Smooth muscle cell (in vitro differentiated cells): ENCODE data around the gene ROPN1L. TPM values are rescaled to one million over a fixed set of nuclear protein-coding genes. Genes with fewer than 3 reads are reported as not detected.

Source experiments
- DNase-seq: peaks from one replicate; lab custom pipeline; 2025; ENCODE audit not compliant: unreplicated experiment; lab: John Stamatoyannopoulos, UW
- H2AFZ ChIP-seq: fragments of 200-600 bp; sonication (generic); 2 replicates; pipeline ENCODE4 v1.6.0; 2016; ENCODE audit warnings: antibody characterized with exemption, low read depth, mild to moderate bottlenecking
- H3F3A ChIP-seq: fragments of 200-600 bp; sonication (generic); 2 replicates; pipeline ENCODE4 v1.6.0; 2017; ENCODE audit warnings: antibody characterized with exemption, low read depth
- H3K27ac ChIP-seq: fragments of 200-600 bp; sonication (generic); 2 replicates; pipeline ENCODE4 v1.5.1; 2016; ENCODE audit warnings: low read depth, mild to moderate bottlenecking
- H3K27me3 ChIP-seq: fragments of 200-600 bp; sonication (generic); 2 replicates; pipeline ENCODE4 v1.6.1; 2016; ENCODE audit warnings: low read depth, mild to moderate bottlenecking
- H3K36me3 ChIP-seq: fragments of 200-600 bp; sonication (generic); 2 replicates; pipeline ENCODE4 v1.5.1; 2016; ENCODE audit warnings: low read depth
- H3K4me1 ChIP-seq: fragments of 200-600 bp; sonication (generic); 2 replicates; pipeline ENCODE4 v1.5.1; 2016; ENCODE audit warnings: low read depth
- H3K4me2 ChIP-seq: fragments of 200-600 bp; sonication (generic); 2 replicates; pipeline ENCODE4 v1.6.0; 2016; ENCODE audit warnings: mild to moderate bottlenecking
- H3K4me3 ChIP-seq: fragments of 200-600 bp; sonication (generic); 2 replicates; pipeline ENCODE4 v1.5.1; 2016; ENCODE audit warnings: mild to moderate bottlenecking
- H3K79me2 ChIP-seq: fragments of 200-600 bp; sonication (generic); 2 replicates; pipeline ENCODE4 v1.6.0; 2016; ENCODE audit warnings: low read depth, mild to moderate bottlenecking
- H3K9ac ChIP-seq: fragments of 200-600 bp; sonication (generic); 2 replicates; pipeline ENCODE4 v1.6.0; 2016; ENCODE audit warnings: low read depth
- H3K9me3 ChIP-seq: fragments of 200-600 bp; sonication (generic); replicated peaks from 2 replicates; pipeline ENCODE4 v1.5.1; 2016; ENCODE audit warnings: low read depth
- H4K20me1 ChIP-seq: fragments of 200-600 bp; sonication (generic); 2 replicates; pipeline ENCODE4 v1.6.0; 2016; ENCODE audit warnings: low read depth
- CTCF ChIP-seq: fragments of 200-600 bp; sonication (generic); IDR thresholded peaks from 2 replicates; pipeline ENCODE4 v1.5.1; 2017; ENCODE audit warnings: borderline replicate concordance, mild to moderate bottlenecking, antibody characterized with exemption; ENCODE audit not compliant: insufficient read depth, poor library complexity, severe bottlenecking
- WGBS: methylation state at CpG from one replicate; pipeline ENCODE4 v1.1.7; 2016; ENCODE audit warnings: low lambda C conversion rate; 5-methylcytosine and 5-hydroxymethylcytosine counted together
- polyA plus RNA-seq: library from polyadenylated mRNA; unstranded; fragments of >200 nt; fragmentation: Nextera tagmentation; extraction: Ambion mirVana; gene quantifications from 2 replicates; pipeline ENCODE4 v1.2.1, GENCODE V29; 2016
- total RNA-seq: library from RNA; depleted of rRNA; stranded (reverse); fragments of >200 nt; gene quantifications from 2 replicates; pipeline ENCODE4 v1.2.3, GENCODE V29; 2014

Gene ROPN1L
- total and polyA plus RNA-seq, 2 experiments from 2014 or later, result 3.0 TPM; not detected in 1

GRCh38 chr5:10481241-10481935, 39.7 kb downstream of the ROPN1L start:
- Histone ChIP-seq H2AFZ (peak overlapping the region; percentile 54), H3K36me3 (no peaks in the 10 kb centered on the region), H3K4me2 (no peak overlapping the region), H3K27ac (no peak overlapping the region), H3K4me1 (no peaks in the 10 kb centered on the region), H3F3A (peaks cover 3% of the 10 kb centered on the region), H3K9ac (no peak overlapping the region), H4K20me1 (no peaks in the 10 kb centered on the region), H3K4me3 (no peak overlapping the region), H3K79me2 (no peaks in the 10 kb centered on the region), H3K27me3 (no peaks in the 10 kb centered on the region), H3K9me3 (no peaks in the 10 kb centered on the region)
- TF ChIP-seq CTCF, result no peak
- 67% methylated on average over 10 of the region's 10 CpGs for WGBS
- DNase-seq, result no peak

GRCh38 chr5:10482791-10483530, 41.3 kb downstream of the ROPN1L start:
- Histone ChIP-seq H3K4me1 (no peaks in the 10 kb centered on the region), H3K79me2 (no peaks in the 10 kb centered on the region), H3K27me3 (no peaks in the 10 kb centered on the region), H3K4me3 (no peak overlapping the region), H3K4me2 (no peak overlapping the region), H4K20me1 (no peaks in the 10 kb centered on the region), H3K9me3 (no peaks in the 10 kb centered on the region), H3K27ac (no peak overlapping the region), H2AFZ (no peak overlapping the region), H3K9ac (no peak overlapping the region), H3F3A (peaks cover 3% of the 10 kb centered on the region), H3K36me3 (no peaks in the 10 kb centered on the region)
- 90% methylated on average over 12 of the region's 12 CpGs for WGBS
- DNase-seq, result no peak
- TF ChIP-seq CTCF, result no peak

GRCh38 chr5:10484774-10485141, 43.1 kb downstream of the ROPN1L start:
- Histone ChIP-seq H2AFZ (no peak overlapping the region), H3K27me3 (no peaks in the 10 kb centered on the region), H3K4me3 (no peak overlapping the region), H3K36me3 (no peaks in the 10 kb centered on the region), H3K27ac (no peak overlapping the region), H3K4me1 (no peaks in the 10 kb centered on the region), H3K9me3 (no peaks in the 10 kb centered on the region), H3K4me2 (no peak overlapping the region), H3K9ac (no peak overlapping the region), H4K20me1 (no peaks in the 10 kb centered on the region), H3F3A (no peaks in the 10 kb centered on the region), H3K79me2 (no peaks in the 10 kb centered on the region)
- WGBS, result 82% methylated on average over 5 of the region's 5 CpGs
- no peak for DNase-seq
- no peak for TF ChIP-seq CTCF
